Measurements from ENCODE around the gene NT5C1B.
A peak's percentile ranks its signal among the peaks of the same experiment; 100 is the strongest.

NT5C1B gene

GRCh38 chr2:18560031-18560796 is 29.2 kb downstream of the NT5C1B start, which contains the start of gene RDH14:
Gene RDH14 (minus strand): TSS chr2:18560653. CDS start chr2:18560572, 81 bp downstream.
- Histone ChIP-seq H2AFZ (ENCODE audit: low read length) (peak within 1 kb of the TSS; percentile 98), H3F3A (ENCODE audit: insufficient read depth, low read length) (no peaks in the 10 kb centered on the region), H3K4me1 (ENCODE audit: insufficient read depth, low read length, severe bottlenecking) (peaks cover 20% of the 10 kb centered on the region), H3K27me3 (ENCODE audit: insufficient read depth, low read length) (no peaks in the 10 kb centered on the region), H3K4me2 (ENCODE audit: low read length) (peak within 1 kb of the TSS; percentile 97), H4K20me1 (ENCODE audit: insufficient read depth, low read length) (no peaks in the 10 kb centered on the region), H3K27ac (ENCODE audit: low read depth, low read length, poor library complexity, severe bottlenecking) (no peak within 1 kb of the TSS), H3K36me3 (ENCODE audit: insufficient read depth, low read length) (peaks cover 7% of the 10 kb centered on the region), H3K79me2 (ENCODE audit: insufficient read depth, low read length) (peaks cover 5% of the 10 kb centered on the region; the same call in 1 of the 2 replicates), H3K9me3 (ENCODE audit: low read length) (no peaks in the 10 kb centered on the region), H3K9me2 (ENCODE audit: low read depth, low read length) (no peaks in the 10 kb centered on the region), H3K4me3 (ENCODE audit: low read depth, low read length, poor library complexity, severe bottlenecking) (peak within 1 kb of the TSS; percentile 91), H3K9ac (ENCODE audit: low read length) (peak within 1 kb of the TSS; percentile 90)
- no peak for TF ChIP-seq CTCF (IDR thresholded peaks at IDR 0.05; ENCODE audit: low read length)
- no peak for TF ChIP-seq EZH2 (IDR thresholded peaks at IDR 0.05; ENCODE audit: borderline replicate concordance, low read length)

GRCh38 chr2:18559531-18560030 is 29.8 kb downstream of the NT5C1B start:
- Histone ChIP-seq H3F3A (ENCODE audit: insufficient read depth, low read length) (no peaks in the 10 kb centered on the region), H4K20me1 (ENCODE audit: insufficient read depth, low read length) (no peaks in the 10 kb centered on the region), H3K4me3 (ENCODE audit: low read depth, low read length, poor library complexity, severe bottlenecking) (peak overlapping the region; percentile 91), H3K4me2 (ENCODE audit: low read length) (peak overlapping the region; percentile 97), H3K27me3 (ENCODE audit: insufficient read depth, low read length) (no peaks in the 10 kb centered on the region), H3K36me3 (ENCODE audit: insufficient read depth, low read length) (peaks cover 10% of the 10 kb centered on the region), H3K9ac (ENCODE audit: low read length) (peak overlapping the region; percentile 90), H3K4me1 (ENCODE audit: insufficient read depth, low read length, severe bottlenecking) (peaks cover 20% of the 10 kb centered on the region), H3K9me3 (ENCODE audit: low read length) (no peaks in the 10 kb centered on the region), H3K27ac (ENCODE audit: low read depth, low read length, poor library complexity, severe bottlenecking) (no peak overlapping the region), H2AFZ (ENCODE audit: low read length) (no peak overlapping the region), H3K79me2 (ENCODE audit: insufficient read depth, low read length) (peaks cover 5% of the 10 kb centered on the region; the same call in 1 of the 2 replicates), H3K9me2 (ENCODE audit: low read depth, low read length) (no peaks in the 10 kb centered on the region)
- TF ChIP-seq CTCF (IDR thresholded peaks at IDR 0.05; ENCODE audit: low read length): no peak
- no peak for TF ChIP-seq EZH2 (IDR thresholded peaks at IDR 0.05; ENCODE audit: borderline replicate concordance, low read length)

- no peaks in the 10 kb centered on the region for H3F3A ChIP-seq (ENCODE audit: insufficient read depth, low read length)
- H3K79me2 ChIP-seq (ENCODE audit: insufficient read depth, low read length): peaks cover 5% of the 10 kb centered on the region; the same call in 1 of the 2 replicates
- H3K4me1 ChIP-seq (ENCODE audit: insufficient read depth, low read length, severe bottlenecking): peaks cover 20% of the 10 kb centered on the region
- H3K9me2 ChIP-seq (ENCODE audit: low read depth, low read length): no peaks in the 10 kb centered on the region
- H3K4me2 ChIP-seq (ENCODE audit: low read length): no peak overlapping the region
- H3K27me3 ChIP-seq (ENCODE audit: insufficient read depth, low read length): no peaks in the 10 kb centered on the region
- H4K20me1 ChIP-seq (ENCODE audit: insufficient read depth, low read length): no peaks in the 10 kb centered on the region
- no peak for TF ChIP-seq EZH2 (IDR thresholded peaks at IDR 0.05; ENCODE audit: borderline replicate concordance, low read length)
- TF ChIP-seq CTCF (IDR thresholded peaks at IDR 0.05; ENCODE audit: low read length): no peak
- H2AFZ ChIP-seq (ENCODE audit: low read length): no peak overlapping the region
- H3K9ac ChIP-seq (ENCODE audit: low read length): no peak overlapping the region
- peaks cover 13% of the 10 kb centered on the region for H3K36me3 ChIP-seq (ENCODE audit: insufficient read depth, low read length)
- H3K27ac ChIP-seq (ENCODE audit: low read depth, low read length, poor library complexity, severe bottlenecking): no peak overlapping the region
- H3K4me3 ChIP-seq (ENCODE audit: low read depth, low read length, poor library complexity, severe bottlenecking): no peak overlapping the region
- no peaks in the 10 kb centered on the region for H3K9me3 ChIP-seq (ENCODE audit: low read length)
Measured at GRCh38 chr2:18558458-18558857, 30.9 kb downstream of the NT5C1B start.
